Astrocyte of the spinal cord (primary cell): ENCODE data around the gene CD58.
A peak's percentile ranks its signal among the peaks of the same experiment; 100 is the strongest.

Source experiments
- DNase-seq: peaks from one replicate; pipeline ENCODE4 v3.0.0; 2011; ENCODE audit warnings: low read depth, low spot score
- H3K4me3 ChIP-seq: 2 replicates; pipeline ENCODE4 v1.5.1; 2011; ENCODE audit warnings: low read depth, mild to moderate bottlenecking, low read length, moderate library complexity
- in situ Hi-C: cut with HindIII; loops from 2 replicates; pipeline ENCODE4 v1.10.0; 2017; ENCODE audit warnings: low sequenced_read_pairs
- TF ChIP-seq, protein P1 (sequence below): IDR thresholded peaks from 2 replicates; pipeline ENCODE4 v1.5.1; 2012; ENCODE audit warnings: low read depth, mild to moderate bottlenecking, low read length, inconsistent platforms

Gene CD58

DNA sequence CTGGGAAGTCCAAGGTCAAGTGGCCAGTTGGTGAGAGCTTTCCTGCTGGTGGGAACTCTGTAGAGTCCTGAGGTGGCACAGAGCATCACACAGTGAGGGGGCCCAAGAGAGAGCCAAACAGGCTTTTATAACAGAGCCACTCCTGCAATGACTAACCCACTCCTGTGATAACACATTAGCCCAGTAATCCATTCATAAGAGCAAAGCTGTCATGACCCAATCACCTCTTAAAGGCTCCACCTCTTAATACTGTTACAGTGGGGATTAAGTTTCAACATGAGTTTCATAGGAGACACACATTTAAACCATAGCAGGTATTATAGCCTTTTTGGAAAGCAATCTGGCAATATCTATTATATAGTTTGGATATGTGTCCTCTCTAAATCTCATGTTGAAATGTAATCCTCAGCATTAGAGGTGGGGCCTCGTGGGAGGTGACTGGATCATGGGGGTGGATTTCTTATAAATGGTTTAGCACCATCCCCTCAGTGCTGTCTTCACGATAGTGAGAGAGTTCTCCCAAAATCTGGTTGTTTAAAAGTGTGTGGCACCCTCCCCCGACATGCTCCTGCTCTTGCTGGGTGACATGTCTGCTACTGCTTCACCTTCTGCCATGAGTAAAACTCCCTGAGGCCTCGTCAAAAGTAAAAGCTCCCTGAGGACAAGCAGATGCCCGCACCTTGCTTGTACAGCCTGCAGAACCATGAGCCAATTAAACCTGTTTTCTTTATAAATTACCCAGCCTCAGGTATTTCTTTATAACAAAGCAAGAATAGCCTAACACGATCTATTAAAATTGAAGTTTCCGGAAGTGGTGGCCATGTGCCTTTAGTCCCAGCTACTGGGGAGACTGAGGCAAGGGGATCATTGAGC lies 64.5 kb downstream of the CD58 start:
- TF ChIP-seq, protein P1, sequence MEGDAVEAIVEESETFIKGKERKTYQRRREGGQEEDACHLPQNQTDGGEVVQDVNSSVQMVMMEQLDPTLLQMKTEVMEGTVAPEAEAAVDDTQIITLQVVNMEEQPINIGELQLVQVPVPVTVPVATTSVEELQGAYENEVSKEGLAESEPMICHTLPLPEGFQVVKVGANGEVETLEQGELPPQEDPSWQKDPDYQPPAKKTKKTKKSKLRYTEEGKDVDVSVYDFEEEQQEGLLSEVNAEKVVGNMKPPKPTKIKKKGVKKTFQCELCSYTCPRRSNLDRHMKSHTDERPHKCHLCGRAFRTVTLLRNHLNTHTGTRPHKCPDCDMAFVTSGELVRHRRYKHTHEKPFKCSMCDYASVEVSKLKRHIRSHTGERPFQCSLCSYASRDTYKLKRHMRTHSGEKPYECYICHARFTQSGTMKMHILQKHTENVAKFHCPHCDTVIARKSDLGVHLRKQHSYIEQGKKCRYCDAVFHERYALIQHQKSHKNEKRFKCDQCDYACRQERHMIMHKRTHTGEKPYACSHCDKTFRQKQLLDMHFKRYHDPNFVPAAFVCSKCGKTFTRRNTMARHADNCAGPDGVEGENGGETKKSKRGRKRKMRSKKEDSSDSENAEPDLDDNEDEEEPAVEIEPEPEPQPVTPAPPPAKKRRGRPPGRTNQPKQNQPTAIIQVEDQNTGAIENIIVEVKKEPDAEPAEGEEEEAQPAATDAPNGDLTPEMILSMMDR = no peak
- no peak for DNase-seq
- H3K4me3 ChIP-seq = no peak overlapping the region
- in situ Hi-C loops = no loop called here

DNA sequence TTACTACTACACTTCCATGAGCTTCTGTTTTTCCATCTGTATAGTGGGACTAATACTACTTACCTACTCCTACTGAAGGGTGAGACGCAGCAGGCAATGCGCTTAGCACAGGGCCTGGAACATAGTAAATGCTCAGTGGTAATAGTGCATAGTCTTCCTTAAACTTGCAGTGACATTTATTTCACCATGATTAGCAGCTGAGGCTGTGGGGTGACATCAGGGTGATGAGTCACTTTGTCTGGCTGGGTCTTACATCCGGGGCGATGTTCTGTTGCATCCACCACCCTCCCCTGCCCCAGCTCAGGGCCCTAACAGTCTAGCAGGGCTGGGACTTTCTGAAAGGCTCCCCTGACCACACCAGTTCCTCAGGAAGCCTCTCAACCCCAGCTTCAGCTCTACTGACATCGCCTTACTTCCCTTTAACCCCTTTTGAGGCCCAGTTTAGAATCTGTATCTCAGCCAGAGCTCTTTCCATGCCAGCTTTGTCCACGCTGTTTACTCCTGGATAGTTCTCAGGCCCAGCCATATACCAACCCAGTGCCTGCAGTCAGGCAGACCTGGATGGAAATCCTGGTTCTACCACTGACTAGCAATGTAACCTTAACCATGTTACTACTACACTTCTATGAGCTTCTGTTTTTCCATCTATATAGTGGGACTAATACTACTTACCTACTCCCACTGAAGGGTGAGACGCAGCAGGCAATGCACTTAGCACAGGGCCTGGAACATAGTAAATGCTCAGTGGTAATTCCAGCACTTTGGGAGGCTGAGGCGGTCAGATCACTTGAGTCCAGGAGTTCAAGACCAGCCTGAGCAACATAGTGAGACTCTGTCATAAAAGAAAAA lies 66.3 kb downstream of the CD58 start:
- no peak overlapping the region for H3K4me3 ChIP-seq
- TF ChIP-seq, protein P1 = no peak
- in situ Hi-C loops = no loop called here
- DNase-seq = peak; percentile 69

DNA sequence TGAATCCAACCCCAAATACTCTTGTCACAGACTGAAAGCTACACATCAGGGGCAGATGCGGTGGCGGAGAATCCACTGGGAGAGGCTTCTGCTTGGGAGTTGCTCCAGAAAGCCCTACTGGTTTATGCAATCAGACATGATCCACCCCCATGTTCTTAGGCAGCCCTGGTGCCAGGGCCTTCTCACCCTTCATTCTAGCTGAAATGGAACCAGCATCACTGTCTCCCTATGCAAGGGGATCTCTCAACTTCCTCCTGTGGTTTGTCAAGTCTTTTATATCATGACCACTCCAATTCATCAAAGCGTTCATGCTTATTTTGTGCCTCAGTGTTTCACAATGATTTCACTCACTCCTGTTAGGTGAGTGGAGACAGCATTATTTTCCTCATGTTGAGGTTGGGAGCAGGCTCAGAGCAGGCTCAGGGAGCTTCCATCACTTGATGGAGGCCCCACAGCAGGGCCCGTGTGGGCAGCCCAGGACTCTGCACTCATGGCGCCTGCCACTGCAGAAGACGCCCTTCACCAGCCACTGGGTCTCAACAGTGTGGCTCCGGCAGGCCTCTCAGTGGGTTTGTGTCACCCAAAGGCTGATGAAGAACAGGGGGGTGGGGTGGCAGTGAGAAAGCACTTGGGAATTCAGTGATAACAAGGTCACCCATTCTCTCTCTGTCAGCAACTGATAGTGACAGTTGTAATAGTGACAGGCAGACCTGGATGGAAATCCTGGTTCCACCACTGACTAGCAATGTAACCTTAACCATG lies 67.1 kb downstream of the CD58 start:
- TF ChIP-seq, protein P1 = no peak
- H3K4me3 ChIP-seq = no peak overlapping the region
- no peak for DNase-seq
- in situ Hi-C loops = no loop called here

DNA sequence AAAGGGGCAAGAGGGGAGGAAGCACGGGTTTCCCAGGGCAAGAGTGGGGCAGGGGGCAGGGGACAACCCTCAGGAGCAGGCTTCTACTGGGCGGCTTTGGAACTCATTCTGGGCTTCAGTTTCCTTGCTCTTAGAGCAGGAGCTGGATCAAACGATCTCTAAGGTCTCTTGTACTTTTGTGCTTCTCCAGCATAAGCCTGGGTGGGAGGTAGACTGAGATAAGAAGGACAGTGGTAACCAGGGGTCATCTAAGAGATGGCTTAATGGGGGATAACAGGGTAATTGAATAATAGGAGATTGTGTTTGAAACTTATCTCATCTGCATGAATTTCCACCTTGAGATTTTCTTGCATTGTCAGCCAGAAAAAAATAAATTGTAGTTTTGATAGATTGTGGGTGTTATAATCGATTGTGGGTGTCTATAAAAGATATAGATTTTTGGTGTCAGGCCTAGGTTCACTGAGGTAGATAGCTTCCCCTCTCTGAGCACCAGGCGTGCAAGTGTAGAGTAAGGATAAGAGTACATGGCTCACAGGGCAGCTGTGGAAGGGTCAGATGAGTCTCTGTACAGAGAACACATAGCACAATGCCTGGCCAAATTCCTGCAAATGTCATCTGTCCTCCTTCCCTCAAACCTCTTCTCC lies 68.0 kb downstream of the CD58 start:
- in situ Hi-C loops = no loop called here
- TF ChIP-seq, protein P1 = no peak
- H3K4me3 ChIP-seq = no peak overlapping the region
- no peak for DNase-seq

DNA sequence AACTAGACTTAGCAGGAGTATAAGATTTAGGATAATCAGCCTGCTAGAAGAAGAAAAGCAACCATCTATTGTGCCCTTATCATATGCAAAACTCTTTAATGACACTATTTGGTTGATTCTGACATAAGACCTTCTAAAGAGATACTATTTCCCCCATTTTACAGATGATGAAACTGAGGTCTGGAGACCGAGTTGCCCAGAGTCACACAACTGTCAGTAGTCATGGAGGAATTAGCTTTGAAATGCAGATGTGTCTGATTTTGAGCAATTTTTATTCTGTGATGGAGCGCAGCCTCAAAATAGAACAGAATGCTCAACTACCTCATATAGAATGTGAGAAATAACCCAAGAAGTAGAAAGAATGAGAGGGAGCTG lies 69.0 kb downstream of the CD58 start:
- DNase-seq = no peak
- no peak overlapping the region for H3K4me3 ChIP-seq
- TF ChIP-seq, protein P1 = no peak
- in situ Hi-C loops = no loop called here
